Neuronal stem cell (in vitro differentiated cells): Measurements from ENCODE around the gene C2CD4C.
A peak's percentile ranks its signal among the peaks of the same experiment; 100 is the strongest.
"Not testable (repeated sequence)": the region's sequence is repeated elsewhere in the genome, so short reads cannot be mapped to it uniquely, and the experiment has no call there.

ENCODE experiments used
- DNase-seq: peaks from one replicate; pipeline ENCODE4 v3.0.0-alpha.2; 2013; ENCODE audit warnings: low spot score
- H2AFZ ChIP-seq: one replicate; pipeline ENCODE4 v1.6.1; 2013; ENCODE audit warnings: mild to moderate bottlenecking, low read length, inconsistent platforms
- H2AK5ac ChIP-seq: 2 replicates; pipeline ENCODE4 v1.6.1; 2013; ENCODE audit warnings: low read depth, mild to moderate bottlenecking, inconsistent platforms, low read length, moderate library complexity, mixed read lengths
- H2BK120ac ChIP-seq: 2 replicates; pipeline ENCODE4 v1.6.1; 2013; ENCODE audit warnings: low read depth, mild to moderate bottlenecking, inconsistent platforms, low read length, moderate library complexity, mixed read lengths
- H2BK12ac ChIP-seq: one replicate; pipeline ENCODE4 v1.6.1; 2013; ENCODE audit warnings: low read length, inconsistent platforms
- H2BK15ac ChIP-seq: 2 replicates; pipeline ENCODE4 v1.6.1; 2013; ENCODE audit warnings: mild to moderate bottlenecking, low read length, inconsistent platforms, mixed read lengths
- H2BK5ac ChIP-seq: one replicate; pipeline ENCODE4 v1.6.1; 2013; ENCODE audit warnings: inconsistent platforms, mild to moderate bottlenecking, low read length, moderate library complexity
- H3K14ac ChIP-seq: one replicate; pipeline ENCODE4 v1.6.1; 2013; ENCODE audit warnings: low read length, inconsistent platforms
- H3K18ac ChIP-seq: 2 replicates; pipeline ENCODE4 v1.6.1; 2013; ENCODE audit warnings: low read length, inconsistent platforms
- H3K23ac ChIP-seq: 2 replicates; pipeline ENCODE4 v1.6.1; 2013; ENCODE audit warnings: low read depth, mild to moderate bottlenecking, mixed read lengths, low read length, inconsistent platforms; ENCODE audit not compliant: poor library complexity
- H3K27ac ChIP-seq: replicated peaks from 3 replicates; pipeline ENCODE4 v1.5.1; 2013; ENCODE audit warnings: low read length, inconsistent platforms
- H3K27me3 ChIP-seq, 3 experiments: 2 replicates each; pipeline ENCODE4 v1.6.1; 2013; ENCODE audit warnings: low read length in 3 of 3, mild to moderate bottlenecking in 2 of 3, inconsistent platforms in 1 of 3, low read depth in 1 of 3, mixed read lengths in 1 of 3, moderate library complexity in 1 of 3; ENCODE audit not compliant: control insufficient read depth in 3 of 3, insufficient read depth in 3 of 3
- H3K36me3 ChIP-seq, 2 donors: replicated peaks in 1 of 2; 2 replicates each; pipeline ENCODE4 v1.6.1; 2013; ENCODE audit warnings: low read length in 2 of 2; ENCODE audit not compliant: control insufficient read depth in 2 of 2, insufficient read depth in 2 of 2
- H3K4ac ChIP-seq: 2 replicates; pipeline ENCODE4 v1.6.1; 2013; ENCODE audit warnings: inconsistent platforms, mild to moderate bottlenecking, low read length, moderate library complexity
- H3K4me1 ChIP-seq, 2 donors: 1 replicate in 1 of 2; 2 replicates in 1 of 2; pipeline ENCODE4 v1.6.1; 2013; ENCODE audit warnings: low read length in 2 of 2, low read depth in 1 of 2; ENCODE audit not compliant: control insufficient read depth in 2 of 2, insufficient read depth in 1 of 2
- H3K4me2 ChIP-seq: one replicate; pipeline ENCODE4 v1.6.1; 2013; ENCODE audit warnings: mild to moderate bottlenecking, low read length, inconsistent platforms; ENCODE audit not compliant: insufficient read depth, poor library complexity, severe bottlenecking
- H3K4me3 ChIP-seq, 2 donors: 2 replicates each; pipeline ENCODE4 v1.5.1; 2013; ENCODE audit warnings: low read length in 2 of 2, mild to moderate bottlenecking in 2 of 2, inconsistent platforms in 1 of 2, moderate library complexity in 1 of 2
- H3K79me1 ChIP-seq: one replicate; pipeline ENCODE4 v1.6.1; 2013; ENCODE audit warnings: low read depth, mild to moderate bottlenecking, inconsistent platforms, low read length, moderate library complexity
- H3K9ac ChIP-seq: one replicate; pipeline ENCODE4 v1.6.1; 2013; ENCODE audit warnings: mild to moderate bottlenecking, low read depth, low read length, inconsistent platforms; ENCODE audit not compliant: poor library complexity
- H3K9me3 ChIP-seq, 2 donors: replicated peaks in 1 of 2; 2 replicates each; pipeline versions ENCODE3 to v1.6.1; 2013; ENCODE audit warnings: low read length in 2 of 2, mild to moderate bottlenecking in 2 of 2, inconsistent platforms in 1 of 2, low read depth in 1 of 2, mixed read lengths in 1 of 2, moderate library complexity in 1 of 2; ENCODE audit not compliant: control insufficient read depth in 2 of 2, insufficient read depth in 1 of 2
- H4K8ac ChIP-seq: one replicate; pipeline ENCODE4 v1.6.1; 2013; ENCODE audit warnings: low read depth, mild to moderate bottlenecking, inconsistent platforms, low read length, moderate library complexity
- H4K91ac ChIP-seq: one replicate; pipeline ENCODE4 v1.6.1; 2013; ENCODE audit warnings: low read length, low read depth, mild to moderate bottlenecking, inconsistent platforms; ENCODE audit not compliant: poor library complexity
- WGBS, 2 donors: extraction: QIAGEN DNeasy Blood & Tissue Kit; methylation state at CpG; one replicate each; pipeline ENCODE4 v1.1.7; 2013; ENCODE audit warnings: missing lambda C conversion rate in 2 of 2, mixed read lengths in 1 of 2; ENCODE audit not compliant: insufficient read length in 2 of 2, insufficient replicate concordance in 1 of 2; ENCODE audit errors: extremely low coverage in 2 of 2; 5-methylcytosine and 5-hydroxymethylcytosine counted together

The C2CD4C gene

GRCh38 chr19:380618-381219, 28.2 kb downstream of the C2CD4C start:
- not testable (repeated sequence) for H3K9ac ChIP-seq, H2BK5ac ChIP-seq, H2AFZ ChIP-seq, H3K27ac ChIP-seq, H4K8ac ChIP-seq, H3K4me3 ChIP-seq, H3K4ac ChIP-seq, H3K4me1 ChIP-seq, H3K79me1 ChIP-seq, H2AK5ac ChIP-seq, H2BK15ac ChIP-seq, H2BK12ac ChIP-seq, H2BK120ac ChIP-seq, H3K4me2 ChIP-seq, H3K9me3 ChIP-seq, DNase-seq, H3K27me3 ChIP-seq, H3K14ac ChIP-seq, H3K18ac ChIP-seq, H3K36me3 ChIP-seq, H4K91ac ChIP-seq, H3K23ac ChIP-seq
- WGBS, 2 donors, result no CpG with 5 or more reads among the region's 17 CpGs

GRCh38 chr19:379796-380195, 29.2 kb downstream of the C2CD4C start:
- H3K27me3 ChIP-seq, result peaks cover 0 to 14% (median 0%) of the 10 kb centered on the region in 3 experiments
- H3K9me3 ChIP-seq, result peaks cover 0 to 2% of the 10 kb centered on the region in 2 donors
- H3K27ac ChIP-seq, result no peak overlapping the region
- no peaks in the 10 kb centered on the region for H3K79me1 ChIP-seq
- no peak overlapping the region for H3K4me2 ChIP-seq
- no peak overlapping the region for H2AFZ ChIP-seq
- no peaks in the 10 kb centered on the region for H3K36me3 ChIP-seq
- no peak overlapping the region for H2AK5ac ChIP-seq
- no peak overlapping the region for H3K23ac ChIP-seq
- H3K4me3 ChIP-seq, result no peak overlapping the region
- H3K14ac ChIP-seq, result no peak overlapping the region
- no peak overlapping the region for H3K9ac ChIP-seq
- H4K91ac ChIP-seq, result no peak overlapping the region
- DNase-seq, result no peak
- no CpG with 5 or more reads among the region's 16 CpGs for WGBS, 2 donors
- no peak overlapping the region for H2BK12ac ChIP-seq
- H3K4me1 ChIP-seq, result peaks cover 0 to 6% of the 10 kb centered on the region in 2 donors
- H4K8ac ChIP-seq, result no peak overlapping the region
- peak overlapping the region; percentile 11 for H3K18ac ChIP-seq
- H3K4ac ChIP-seq, result no peak overlapping the region
- no peak overlapping the region for H2BK15ac ChIP-seq
- no peak overlapping the region for H2BK5ac ChIP-seq
- no peak overlapping the region for H2BK120ac ChIP-seq

GRCh38 chr19:378706-379105, 30.2 kb downstream of the C2CD4C start:
- Histone ChIP-seq H2AK5ac (peak overlapping the region; percentile 70), H3K9me3 (peaks cover 0 to 2% of the 10 kb centered on the region in 2 donors), H3K4me1 (peaks cover 0 to 2% of the 10 kb centered on the region in 2 donors), H3K4me3 (no peak overlapping the region), H3K4ac (no peak overlapping the region), H3K23ac (no peak overlapping the region), H4K8ac (no peak overlapping the region), H3K18ac (peak overlapping the region; percentile 53), H3K9ac (peak overlapping the region; percentile 15), H3K79me1 (no peaks in the 10 kb centered on the region), H2BK120ac (no peak overlapping the region), H3K36me3 (no peaks in the 10 kb centered on the region), H2BK15ac (peak overlapping the region; percentile 89), H2BK5ac (no peak overlapping the region), H3K4me2 (no peak overlapping the region), H4K91ac (no peak overlapping the region), H2BK12ac (no peak overlapping the region), H3K27me3 (peaks cover 0 to 25% (median 0%) of the 10 kb centered on the region in 3 experiments), H3K27ac (no peak overlapping the region), H2AFZ (no peak overlapping the region), H3K14ac (no peak overlapping the region)
- no CpG with 5 or more reads among the region's 14 CpGs for WGBS, 2 donors
- no peak for DNase-seq

- H4K91ac ChIP-seq, result no peak overlapping the region
- H2AFZ ChIP-seq, result no peak overlapping the region
- no peak overlapping the region for H3K9ac ChIP-seq
- peak overlapping the region; percentile 58 for H2BK12ac ChIP-seq
- H3K79me1 ChIP-seq, result no peaks in the 10 kb centered on the region
- H3K27ac ChIP-seq, result no peak overlapping the region
- H3K4ac ChIP-seq, result no peak overlapping the region
- peaks cover 0 to 31% (median 0%) of the 10 kb centered on the region in 3 experiments for H3K27me3 ChIP-seq
- H3K14ac ChIP-seq, result no peak overlapping the region
- no peak overlapping the region for H4K8ac ChIP-seq
- H2AK5ac ChIP-seq, result no peak overlapping the region
- no peak overlapping the region for H2BK120ac ChIP-seq
- peak overlapping the region; percentile 38 for H3K18ac ChIP-seq
- peaks cover 0 to 2% of the 10 kb centered on the region in 2 donors for H3K9me3 ChIP-seq
- H3K23ac ChIP-seq, result no peak overlapping the region
- H3K4me2 ChIP-seq, result no peak overlapping the region
- no peak overlapping the region for H2BK5ac ChIP-seq
- peak overlapping the region; percentile 2 for H2BK15ac ChIP-seq
- no peaks in the 10 kb centered on the region for H3K36me3 ChIP-seq
- no CpG with 5 or more reads among the region's 38 CpGs for WGBS, 2 donors
- peaks cover 0 to 2% of the 10 kb centered on the region in 2 donors for H3K4me1 ChIP-seq
- no peak for DNase-seq
- H3K4me3 ChIP-seq, result no peak overlapping the region
Measured at GRCh38 chr19:377801-378581, 31.0 kb downstream of the C2CD4C start.
